HepG2 (cell line): Measurements from ENCODE around the gene CABLES1. TPM values are rescaled to one million over a fixed set of nuclear protein-coding genes. Genes with fewer than 3 reads are reported as not detected.

ENCODE experiments used
- ATAC-seq: fragments of 200-7000 bp; cut with Tn5 transposase; 3 replicates; pipeline ENCODE4 v1.9.1; 2020; ENCODE audit warnings: mild to moderate bottlenecking, moderate library complexity
- BruUV-seq: library from RNA; stranded (reverse); fragments of 400-500 nt; replicated peaks from 2 replicates; lab custom pipeline; 2021; lab: Mats Ljungman, UMichigan
- CTCF ChIA-PET: fragments of 300-600 bp; formaldehyde crosslinking; extraction: SDS; loops from one replicate; lab custom pipeline; 2021; ENCODE audit warnings: low total read pairs, inconsistent platforms, low intra/inter-chr PET ratio; lab: Yijun Ruan, JAX
- POLR2A ChIA-PET: fragments of 350-600 bp; sonication (Branson Sonifier 250); formaldehyde crosslinking; loops from one replicate; lab custom pipeline; 2020; ENCODE audit warnings: antibody characterized with exemption, inconsistent platforms; lab: Yijun Ruan, JAX
- DNase-seq: peaks from one replicate; pipeline ENCODE4 v3.0.0-alpha.2; 2015; ENCODE audit warnings: low spot score
- FAIRE-seq: peaks from 3 replicates; lab custom pipeline; 2011; peaks lifted over from hg19 to GRCh38; lab: Jason Lieb, UNC
- H2AFZ ChIP-seq: one replicate; pipeline ENCODE4 v1.6.1; 2011; ENCODE audit warnings: low read length, inconsistent platforms
- H3K27ac ChIP-seq: fragments of 300-600 bp; 3 replicates; pipeline ENCODE4 v1.8.0; 2011; ENCODE audit warnings: mixed run types, mild to moderate bottlenecking, mixed read lengths, low read length, inconsistent platforms; ENCODE audit not compliant: insufficient read depth; ENCODE audit errors: extremely low read length
- H3K27me3 ChIP-seq, 2 experiments: fragments of 200-600 bp in 1 of 2; 2 replicates in 1 of 2; 3 replicates in 1 of 2; pipeline versions ENCODE4 v1.6.0 to v1.8.0; 2011; ENCODE audit warnings: low read length in 2 of 2, mild to moderate bottlenecking in 2 of 2, moderate library complexity in 2 of 2, inconsistent platforms in 1 of 2; ENCODE audit not compliant: insufficient read depth in 2 of 2, control insufficient read depth in 1 of 2
- H3K36me3 ChIP-seq, 2 experiments: fragments of 200-600 bp in 1 of 2; replicated peaks in 1 of 2; 2 replicates in 1 of 2; 3 replicates in 1 of 2; pipeline versions ENCODE4 v1.5.1 to v1.8.0; 2011; ENCODE audit warnings: low read length in 2 of 2, inconsistent platforms in 1 of 2; ENCODE audit not compliant: insufficient read depth in 2 of 2, control insufficient read depth in 1 of 2
- H3K4me1 ChIP-seq: 2 replicates; pipeline ENCODE4 v1.5.1; 2012; ENCODE audit warnings: low read length, inconsistent platforms; ENCODE audit not compliant: insufficient read depth
- H3K4me2 ChIP-seq: 2 replicates; pipeline ENCODE4 v1.6.0; 2011; ENCODE audit warnings: low read depth, low read length, inconsistent platforms
- H3K4me3 ChIP-seq, 3 experiments: fragments of 200-600 bp in 1 of 3; sonication (generic), shearing (Covaris generic) in 1 of 3; replicated peaks in 1 of 3; 2 replicates each; pipeline ENCODE4 v1.5.1; 2011 to 2016; ENCODE audit warnings: low read length in 3 of 3, inconsistent platforms in 2 of 3, low read depth in 2 of 3, mild to moderate bottlenecking in 2 of 3, control low read depth in 1 of 3, mixed read lengths in 1 of 3; ENCODE audit not compliant: insufficient read depth in 1 of 3
- H3K79me2 ChIP-seq: one replicate; pipeline ENCODE4 v1.6.1; 2011; ENCODE audit warnings: low read length, inconsistent platforms; ENCODE audit not compliant: insufficient read depth
- H3K9ac ChIP-seq: 2 replicates; pipeline ENCODE4 v1.6.0; 2011; ENCODE audit warnings: mild to moderate bottlenecking, low read depth, low read length, inconsistent platforms; ENCODE audit not compliant: insufficient read depth
- H3K9me3 ChIP-seq: 2 replicates; pipeline ENCODE4 v1.5.1; 2012; ENCODE audit warnings: mild to moderate bottlenecking, low read length
- H4K20me1 ChIP-seq: 2 replicates; pipeline ENCODE4 v1.6.0; 2011; ENCODE audit warnings: inconsistent platforms, mild to moderate bottlenecking, low read length, moderate library complexity; ENCODE audit not compliant: insufficient read depth
- CHCHD3 ChIP-seq: sonication (generic); formaldehyde crosslinking; IDR thresholded peaks from 2 replicates; pipeline ENCODE4 v1.8.0; 2022; ENCODE audit warnings: mild to moderate bottlenecking, missing genetic modification reagents, moderate library complexity
- MAZ ChIP-seq, 2 experiments: sonication (generic) in 1 of 2; formaldehyde crosslinking in 1 of 2; IDR thresholded peaks; 2 replicates each; pipeline versions ENCODE4 v1.5.0 to v1.6.1; 2012 to 2020; ENCODE audit warnings: low read depth in 2 of 2, mild to moderate bottlenecking in 2 of 2, borderline replicate concordance in 1 of 2, improper control_type of control experiment in 1 of 2, low read length in 1 of 2, missing genetic modification reagents in 1 of 2, moderate library complexity in 1 of 2
- MXD4 ChIP-seq: IDR thresholded peaks from 2 replicates; pipeline ENCODE4 v1.6.1; 2016; ENCODE audit warnings: mild to moderate bottlenecking, missing biosample characterization, missing genetic modification reagents
- NFIB ChIP-seq: sonication (generic); formaldehyde crosslinking; IDR thresholded peaks from 2 replicates; pipeline ENCODE4 v1.9.0; 2021; ENCODE audit warnings: missing genetic modification reagents, mild to moderate bottlenecking, borderline replicate concordance
- RNF219 ChIP-seq: sonication (generic); formaldehyde crosslinking; IDR thresholded peaks from 2 replicates; pipeline ENCODE4 v1.5.0; 2020; ENCODE audit warnings: mild to moderate bottlenecking, missing genetic modification reagents
- RORA ChIP-seq: sonication (generic); formaldehyde crosslinking; IDR thresholded peaks from 2 replicates; pipeline ENCODE4 v1.5.0; 2020; ENCODE audit warnings: mild to moderate bottlenecking, missing genetic modification reagents, moderate library complexity
- SP2 ChIP-seq: sonication (generic); formaldehyde crosslinking; IDR thresholded peaks from 2 replicates; pipeline ENCODE4 v1.5.1; 2020; ENCODE audit warnings: mild to moderate bottlenecking, missing genetic modification reagents
- THRA ChIP-seq: sonication (generic); formaldehyde crosslinking; IDR thresholded peaks from 2 replicates; pipeline ENCODE4 v1.4.0; 2020; ENCODE audit warnings: missing genetic modification reagents, borderline replicate concordance
- TOPORS ChIP-seq: sonication (generic); formaldehyde crosslinking; IDR thresholded peaks from 2 replicates; pipeline ENCODE4 v1.8.0; 2023; ENCODE audit warnings: mild to moderate bottlenecking, missing genetic modification reagents
- ZFP37 ChIP-seq: sonication (generic); formaldehyde crosslinking; IDR thresholded peaks from 2 replicates; pipeline ENCODE4 v1.4.0; 2020; ENCODE audit warnings: missing genetic modification reagents, borderline replicate concordance
- ZNF589 ChIP-seq: sonication (generic); formaldehyde crosslinking; conservative IDR thresholded peaks from 2 replicates; pipeline ENCODE4 v1.8.0; 2022; ENCODE audit warnings: mild to moderate bottlenecking, moderate library complexity, missing genetic modification reagents
- ZNF710 ChIP-seq: sonication (generic); formaldehyde crosslinking; IDR thresholded peaks from 2 replicates; pipeline ENCODE4 v1.5.0; 2020; ENCODE audit warnings: mild to moderate bottlenecking, missing genetic modification reagents, borderline replicate concordance
- ZNF792 ChIP-seq: IDR thresholded peaks from 2 replicates; pipeline ENCODE4 v1.6.1; 2016
- WGBS: methylation state at CpG from one replicate; pipeline ENCODE4 v1.1.6; 2017; ENCODE audit warnings: low lambda C conversion rate; 5-methylcytosine and 5-hydroxymethylcytosine counted together
- in situ Hi-C: cut with HindIII; loops from 2 replicates; pipeline ENCODE4 v1.10.0; 2017; ENCODE audit warnings: low pct_unique_long_range_greater_than_20kb; ENCODE audit not compliant: extremely low pct_ligation_motif_present
- intact Hi-C: fragments of 100-400 bp; cut with micrococcal nuclease; formaldehyde crosslinking; loops from one replicate; pipeline ENCODE4 v1.10.0; 2022; ENCODE audit not compliant: unreplicated experiment
- polyA plus RNA-seq, 8 experiments: library from polyadenylated mRNA; depleted of rRNA in 3 of 8; stranded (reverse) in 7 of 8; unstranded in 1 of 8; fragments of >200 nt; fragmentation: Illumina TruSeq in 4 of 8; extraction: Trizol in 4 of 8; gene quantifications; 2 replicates each; pipeline versions ENCODE4 v1.2.1 to v1.2.3, GENCODE V29; 2011 to 2016; ENCODE audit warnings: low read depth in 4 of 8, missing spikeins in 1 of 8, mixed read lengths in 1 of 8; ENCODE audit not compliant: insufficient read depth in 1 of 8
- total RNA-seq, 5 experiments: library from RNA; depleted of rRNA; stranded (reverse); fragments of >200 nt; fragmentation: Illumina TruSeq; extraction: Trizol; gene quantifications; 2 replicates each; pipeline ENCODE4 v1.2.3, GENCODE V29; 2016; ENCODE audit warnings: low read depth in 1 of 5
- TF ChIP-seq, protein P1 (sequence below): sonication (generic); formaldehyde crosslinking; IDR thresholded peaks from 2 replicates; pipeline ENCODE4; 2020; ENCODE audit warnings: missing genetic modification reagents, mild to moderate bottlenecking, borderline replicate concordance

The CABLES1 gene
- total and polyA plus RNA-seq, 2 of the 13 experiments (the other 11 are each of a cell fraction or from before 2014, with no cell fraction given) = 14.7 to 25.8 TPM

DNA sequence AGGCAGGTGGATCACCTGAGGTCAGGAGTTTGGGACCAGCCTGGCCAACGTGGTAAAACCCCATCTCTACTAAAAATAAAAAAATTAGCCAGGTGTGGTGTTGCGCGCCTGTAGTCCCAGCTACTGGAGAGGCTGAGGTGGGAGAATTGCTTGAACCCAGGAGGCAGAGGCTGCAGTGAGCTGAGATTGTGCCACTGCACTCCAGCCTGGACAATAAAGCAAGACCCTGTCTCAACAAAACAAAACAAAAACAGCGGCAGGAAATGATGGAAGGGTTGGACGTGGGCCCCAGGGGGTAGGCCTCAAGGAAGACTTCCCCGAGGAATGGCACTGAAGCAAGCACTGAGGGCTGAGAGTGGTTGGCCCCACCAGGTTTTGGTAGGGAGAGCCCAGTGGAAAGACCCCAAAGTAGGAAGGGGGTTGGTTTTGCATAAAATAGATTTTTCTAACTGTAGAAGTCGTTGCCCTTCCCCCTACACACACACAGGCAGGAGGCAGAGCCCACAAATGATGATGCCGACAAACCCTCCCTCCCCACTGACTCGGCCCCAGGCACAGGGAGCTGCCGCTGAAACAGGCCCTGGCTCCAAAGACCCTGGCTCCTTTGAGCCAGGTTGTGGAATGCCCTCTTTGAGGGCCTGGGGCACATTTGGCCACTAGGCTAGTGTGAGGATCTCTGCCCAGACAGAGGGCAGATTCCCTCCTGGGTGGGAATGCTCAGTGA lies 104.8 kb downstream of the CABLES1 start:
- POLR2A ChIA-PET = no interaction called here
- Histone ChIP-seq H3K4me2 (no peak overlapping the region), H3K27me3 (no peaks in the 10 kb centered on the region), H3K27ac (no peak overlapping the region), H3K4me3 (no peak overlapping the region), H3K9me3 (no peaks in the 10 kb centered on the region), H2AFZ (no peak overlapping the region), H3K9ac (no peak overlapping the region), H3K4me1 (peaks cover 14% of the 10 kb centered on the region), H4K20me1 (no peaks in the 10 kb centered on the region), H3K79me2 (no peaks in the 10 kb centered on the region), H3K36me3 (peaks cover 14 to 48% of the 10 kb centered on the region in 2 experiments)
- WGBS = 97% methylated on average over 10 of the region's 10 CpGs
- ATAC-seq (no peak), DNase-seq (no peak), FAIRE-seq (no peak)
- in situ Hi-C loops = no loop called here
- BruUV-seq = no TSS peak
- CTCF ChIA-PET = no interaction called here
- intact Hi-C loops = loop anchor here (5.0 kb wide), 1 partner anchor 137 kb away; no protein-coding TSS in a partner anchor
- TF ChIP-seq RNF219 = no peak
- TF ChIP-seq ZNF589 (CRISPR knock-in tag) = no peak
- TF ChIP-seq ZFP37 = no peak
- TF ChIP-seq SP2 (CRISPR knock-in tag) = no peak
- TF ChIP-seq MAZ (IDR thresholded peaks at IDR 0.05; ENCODE audit: borderline replicate concordance, low read depth, low read length) = no peak
- no peak for TF ChIP-seq MAZ (CRISPR knock-in tag; IDR thresholded peaks at IDR 0.05; ENCODE audit: low read depth)
- no peak for TF ChIP-seq ZNF792
- TF ChIP-seq THRA (CRISPR knock-in tag) = no peak
- TF ChIP-seq NFIB = no peak
- no peak for TF ChIP-seq ZNF710
- no peak for TF ChIP-seq RORA (CRISPR knock-in tag)
- no peak for TF ChIP-seq CHCHD3
- TF ChIP-seq, protein P1, sequence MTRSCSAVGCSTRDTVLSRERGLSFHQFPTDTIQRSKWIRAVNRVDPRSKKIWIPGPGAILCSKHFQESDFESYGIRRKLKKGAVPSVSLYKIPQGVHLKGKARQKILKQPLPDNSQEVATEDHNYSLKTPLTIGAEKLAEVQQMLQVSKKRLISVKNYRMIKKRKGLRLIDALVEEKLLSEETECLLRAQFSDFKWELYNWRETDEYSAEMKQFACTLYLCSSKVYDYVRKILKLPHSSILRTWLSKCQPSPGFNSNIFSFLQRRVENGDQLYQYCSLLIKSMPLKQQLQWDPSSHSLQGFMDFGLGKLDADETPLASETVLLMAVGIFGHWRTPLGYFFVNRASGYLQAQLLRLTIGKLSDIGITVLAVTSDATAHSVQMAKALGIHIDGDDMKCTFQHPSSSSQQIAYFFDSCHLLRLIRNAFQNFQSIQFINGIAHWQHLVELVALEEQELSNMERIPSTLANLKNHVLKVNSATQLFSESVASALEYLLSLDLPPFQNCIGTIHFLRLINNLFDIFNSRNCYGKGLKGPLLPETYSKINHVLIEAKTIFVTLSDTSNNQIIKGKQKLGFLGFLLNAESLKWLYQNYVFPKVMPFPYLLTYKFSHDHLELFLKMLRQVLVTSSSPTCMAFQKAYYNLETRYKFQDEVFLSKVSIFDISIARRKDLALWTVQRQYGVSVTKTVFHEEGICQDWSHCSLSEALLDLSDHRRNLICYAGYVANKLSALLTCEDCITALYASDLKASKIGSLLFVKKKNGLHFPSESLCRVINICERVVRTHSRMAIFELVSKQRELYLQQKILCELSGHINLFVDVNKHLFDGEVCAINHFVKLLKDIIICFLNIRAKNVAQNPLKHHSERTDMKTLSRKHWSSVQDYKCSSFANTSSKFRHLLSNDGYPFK (CRISPR knock-in tag) = no peak
- TF ChIP-seq MXD4 = no peak
- no peak for TF ChIP-seq TOPORS (CRISPR knock-in tag)
